ENCODE results near the gene PCDH1. TPM values are rescaled to one million over a fixed set of nuclear protein-coding genes. Genes with fewer than 3 reads are reported as not detected.

Gene PCDH1
- total RNA-seq, 1 donor from 2014 or later, result 22.8 TPM

GRCh38 chr5:141914199-141914743 is 36.1 kb upstream of the PCDH1 start:
- Mint-ChIP-seq H3K9me3 (no peaks in the 10 kb centered on the region), H3K4me1 (ENCODE audit: unreplicated experiment) (peaks cover 10% of the 10 kb centered on the region), H3K27me3 (peaks cover 57% of the 10 kb centered on the region), H3K27ac (no peak overlapping the region), H3K4me3 (peak overlapping the region; percentile 67), H3K36me3 (no peaks in the 10 kb centered on the region)
- TF ChIP-seq CTCF (conservative IDR thresholded peaks at IDR 0.05), result peak; percentile 62
- no peak for DNase-seq (ENCODE audit: extremely low spot score, unreplicated experiment)

- Mint-ChIP-seq H3K9me3 (no peaks in the 10 kb centered on the region), H3K4me1 (ENCODE audit: unreplicated experiment) (peaks cover 10% of the 10 kb centered on the region), H3K4me3 (peak overlapping the region; percentile 67), H3K36me3 (no peaks in the 10 kb centered on the region), H3K27me3 (peaks cover 59% of the 10 kb centered on the region), H3K27ac (no peak overlapping the region)
- TF ChIP-seq CTCF (conservative IDR thresholded peaks at IDR 0.05), result no peak
- DNase-seq (ENCODE audit: extremely low spot score, unreplicated experiment), result no peak
Observed at GRCh38 chr5:141913560-141914198, 35.5 kb upstream of the PCDH1 start.

GRCh38 chr5:141910271-141910673 is 32.1 kb upstream of the PCDH1 start:
- Mint-ChIP-seq H3K27ac (no peak overlapping the region), H3K27me3 (peaks cover 42% of the 10 kb centered on the region), H3K36me3 (no peaks in the 10 kb centered on the region), H3K4me3 (no peak overlapping the region), H3K9me3 (no peaks in the 10 kb centered on the region), H3K4me1 (ENCODE audit: unreplicated experiment) (peaks cover 10% of the 10 kb centered on the region)
- DNase-seq (ENCODE audit: extremely low spot score, unreplicated experiment), result no peak
- no peak for TF ChIP-seq CTCF (conservative IDR thresholded peaks at IDR 0.05)

GRCh38 chr5:141909212-141909611 is 31.0 kb upstream of the PCDH1 start:
- Mint-ChIP-seq H3K4me3 (no peak overlapping the region), H3K27me3 (peaks cover 32% of the 10 kb centered on the region), H3K9me3 (no peaks in the 10 kb centered on the region), H3K36me3 (no peaks in the 10 kb centered on the region), H3K4me1 (ENCODE audit: unreplicated experiment) (peaks cover 10% of the 10 kb centered on the region), H3K27ac (no peak overlapping the region)
- no peak for TF ChIP-seq CTCF (conservative IDR thresholded peaks at IDR 0.05)
- no peak for DNase-seq (ENCODE audit: extremely low spot score, unreplicated experiment)

- Mint-ChIP-seq H3K27me3 (peaks cover 30% of the 10 kb centered on the region), H3K36me3 (no peaks in the 10 kb centered on the region), H3K4me1 (ENCODE audit: unreplicated experiment) (peaks cover 8% of the 10 kb centered on the region), H3K27ac (no peak overlapping the region), H3K9me3 (no peaks in the 10 kb centered on the region), H3K4me3 (no peak overlapping the region)
- no peak for DNase-seq (ENCODE audit: extremely low spot score, unreplicated experiment)
- TF ChIP-seq CTCF (conservative IDR thresholded peaks at IDR 0.05), result no peak
Observed at GRCh38 chr5:141908796-141909195, 30.6 kb upstream of the PCDH1 start.

All from type B pancreatic cell (in vitro differentiated cells).